ENCODE data around the gene DBF4B. TPM values are rescaled to one million over a fixed set of nuclear protein-coding genes. Genes with fewer than 3 reads are reported as not detected.

DBF4B gene
- total RNA-seq, 4 donors from 2014 or later: 1.5 to 3.5 (median 2.5) TPM

- in situ Hi-C loops (cut with MboI; ENCODE audit: low pct_ligation_motif_present in 1 of 4, low pct_unique_long_range_greater_than_20kb in 1 of 4, low sequenced_read_pairs in 3 of 4): no loop called here
- intact Hi-C loops (cut with DNase I; ENCODE audit: low total_unique reads): loop anchor here (5.0 to 10.0 kb wide), 3 partner anchors 109 to 362 kb away; partner anchors contain the start of genes ACBD4 and PLCD3
- WGBS, 2 donors (ENCODE audit: low coverage in 1 of 2): 42% methylated on average over 6 of the region's 6 CpGs; no CpG with 5 or more reads in 1 of the 2 donors
- H3K27ac ChIP-seq: no peak overlapping the region
- H3K4me3 ChIP-seq: no peak overlapping the region
- no peak for TF ChIP-seq CTCF (IDR thresholded peaks at IDR 0.05)
- TF ChIP-seq EP300 (IDR thresholded peaks at IDR 0.05; ENCODE audit: low read depth): no peak
- TF ChIP-seq POLR2AphosphoS5 (IDR thresholded peaks at IDR 0.05): no peak
- no peak for TF ChIP-seq POLR2A (IDR thresholded peaks at IDR 0.05)
- no peaks in the 10 kb centered on the region for H3K36me3 ChIP-seq
- no peak for DNase-seq
- no peaks in the 10 kb centered on the region for H3K9me3 ChIP-seq
- H3K27me3 ChIP-seq: peaks cover 17% of the 10 kb centered on the region
- H3K4me1 ChIP-seq: peaks cover 0 to 16% (median 10%) of the 10 kb centered on the region in 4 donors
Observed at GRCh38 chr17:44773140-44773539, 64.7 kb downstream of the DBF4B start.

- 28% methylated on average over 16 of the region's 42 CpGs; no CpG with 5 or more reads in 1 of the 2 donors for WGBS, 2 donors (ENCODE audit: low coverage in 1 of 2)
Observed at GRCh38 chr17:44774271-44775135, 66.0 kb downstream of the DBF4B start.

GRCh38 chr17:44775136-44775837 is 66.8 kb downstream of the DBF4B start:
- peak overlapping the region; percentile 38 to 85 (median 70) for H3K27ac ChIP-seq
- peaks cover 12 to 26% (median 19%) of the 10 kb centered on the region in 4 donors for H3K4me1 ChIP-seq
- H3K36me3 ChIP-seq: no peaks in the 10 kb centered on the region
- H3K4me3 ChIP-seq: peak overlapping the region; percentile 34 to 61 (median 45)
- no peaks in the 10 kb centered on the region for H3K9me3 ChIP-seq
- intact Hi-C loops (cut with DNase I; ENCODE audit: low total_unique reads) (loop anchor here (10.0 kb wide), 1 partner anchor 360 kb away; the partner anchor contains the start of genes ACBD4 and PLCD3), in situ Hi-C loops (cut with MboI; ENCODE audit: low pct_ligation_motif_present in 1 of 4, low pct_unique_long_range_greater_than_20kb in 1 of 4, low sequenced_read_pairs in 3 of 4) (no loop called here)
- TF ChIP-seq POLR2A (IDR thresholded peaks at IDR 0.05) (no peak), CTCF (IDR thresholded peaks at IDR 0.05) (peak in 2 of 5 experiments; percentile 7 to 16)
- peaks cover 17% of the 10 kb centered on the region for H3K27me3 ChIP-seq
- WGBS, 2 donors (ENCODE audit: low coverage in 1 of 2): 1% methylated on average over 38 of the region's 50 CpGs; no CpG with 5 or more reads in 1 of the 2 donors
- DNase-seq: peak; percentile 99

More at GRCh38 chr17:44774271-44775135, 66.0 kb downstream of the DBF4B start:
- no peaks in the 10 kb centered on the region for H3K9me3 ChIP-seq
- H3K27ac ChIP-seq: peak overlapping the region; percentile 38 to 85 (median 70)
- intact Hi-C loops (cut with DNase I; ENCODE audit: low total_unique reads) (loop anchor here (5.0 to 10.0 kb wide), 3 partner anchors 108 to 360 kb away; partner anchors contain the start of genes ACBD4 and PLCD3), in situ Hi-C loops (cut with MboI; ENCODE audit: low pct_ligation_motif_present in 1 of 4, low pct_unique_long_range_greater_than_20kb in 1 of 4, low sequenced_read_pairs in 3 of 4) (no loop called here)
- peaks cover 17% of the 10 kb centered on the region for H3K27me3 ChIP-seq
- TF ChIP-seq CTCF (IDR thresholded peaks at IDR 0.05) (peak; percentile 98 to 99 (median 99)), EP300 (IDR thresholded peaks at IDR 0.05; ENCODE audit: low read depth) (no peak)
- peak; percentile 90 for DNase-seq
- H3K4me3 ChIP-seq: peak overlapping the region; percentile 34 to 61 (median 45)
- H3K4me1 ChIP-seq: peaks cover 9 to 23% (median 16%) of the 10 kb centered on the region in 4 donors
- H3K36me3 ChIP-seq: no peaks in the 10 kb centered on the region
